H1 (cell line): ENCODE data around the gene PRG2. TPM values are rescaled to one million over a fixed set of nuclear protein-coding genes. Genes with fewer than 3 reads are reported as not detected.

ENCODE experiments used
- CTCF ChIA-PET: fragments of 300-600 bp; sonication (Branson Sonifier 250); formaldehyde crosslinking; loops from one replicate; lab custom pipeline; 2021; ENCODE audit not compliant: partially characterized antibody; lab: Charles Lee
- POLR2A ChIA-PET: fragments of 300-600 bp; sonication (Branson Sonifier 250); formaldehyde crosslinking; loops from one replicate; lab custom pipeline; 2021; ENCODE audit warnings: inconsistent platforms; ENCODE audit not compliant: partially characterized antibody; lab: Charles Lee
- DNase-seq, 2 experiments: peaks; one replicate each; pipeline versions ENCODE4 v3.0.0 to v3.0.0-alpha.2; 2010 to 2022; ENCODE audit warnings: low spot score in 2 of 2, low read depth in 1 of 2, mixed read lengths in 1 of 2
- FAIRE-seq: peaks from 2 replicates; lab custom pipeline; 2011; peaks lifted over from hg19 to GRCh38; lab: Jason Lieb, UNC
- H2AFZ ChIP-seq: 2 replicates; pipeline ENCODE4 v1.8.1; 2012; ENCODE audit warnings: low read length, inconsistent platforms
- H2AK5ac ChIP-seq: 2 replicates; pipeline ENCODE4 v1.6.1; 2013; ENCODE audit warnings: low read depth, low read length
- H2BK120ac ChIP-seq: replicated peaks from 2 replicates; pipeline ENCODE3; 2013; ENCODE audit warnings: low read depth, low read length, inconsistent platforms
- H2BK12ac ChIP-seq: 2 replicates; pipeline ENCODE4 v1.6.1; 2013; ENCODE audit warnings: low read depth, low read length
- H2BK15ac ChIP-seq: 2 replicates; pipeline ENCODE4 v1.6.1; 2013; ENCODE audit warnings: low read length
- H2BK20ac ChIP-seq: 2 replicates; pipeline ENCODE4 v1.6.1; 2013; ENCODE audit warnings: low read length
- H2BK5ac ChIP-seq: 2 replicates; pipeline ENCODE4 v1.6.1; 2013; ENCODE audit warnings: low read depth, low read length
- H3K14ac ChIP-seq: 2 replicates; pipeline ENCODE4 v1.6.1; 2013; ENCODE audit warnings: inconsistent platforms; ENCODE audit not compliant: insufficient read length
- H3K18ac ChIP-seq: 2 replicates; pipeline ENCODE4 v1.6.1; 2013; ENCODE audit warnings: low read length; ENCODE audit errors: extremely low read depth
- H3K23ac ChIP-seq: 2 replicates; pipeline ENCODE4 v1.6.1; 2013; ENCODE audit warnings: inconsistent platforms; ENCODE audit not compliant: insufficient read length
- H3K23me2 ChIP-seq: 2 replicates; pipeline ENCODE4 v1.6.1; 2013; ENCODE audit warnings: low read depth, low read length
- H3K27ac ChIP-seq: 2 replicates; pipeline ENCODE4 v1.6.1; 2011; ENCODE audit warnings: low read depth, low read length, inconsistent platforms
- H3K27me3 ChIP-seq, 4 experiments: replicated peaks in 1 of 4; 1 replicate in 1 of 4; 2 replicates in 3 of 4; pipeline versions ENCODE4 v1.6.1 to v1.8.1; 2011 to 2013; ENCODE audit warnings: low read length in 3 of 4, mild to moderate bottlenecking in 3 of 4, inconsistent platforms in 2 of 4, mixed read lengths in 2 of 4, moderate library complexity in 1 of 4; ENCODE audit not compliant: control insufficient read depth in 3 of 4, insufficient read depth in 3 of 4; ENCODE audit errors: extremely low read depth in 1 of 4
- H3K36me3 ChIP-seq, 4 experiments: 2 replicates each; pipeline versions ENCODE4 v1.6.1 to v1.8.1; 2011 to 2013; ENCODE audit warnings: mild to moderate bottlenecking in 4 of 4, low read length in 3 of 4, moderate library complexity in 2 of 4, control low read depth in 1 of 4, inconsistent platforms in 1 of 4; ENCODE audit not compliant: insufficient read depth in 4 of 4, control insufficient read depth in 2 of 4
- H3K4ac ChIP-seq: replicated peaks from 2 replicates; pipeline ENCODE3; 2013; ENCODE audit warnings: low read length, low read depth, mixed read lengths, inconsistent platforms; ENCODE audit not compliant: insufficient read length
- H3K4me1 ChIP-seq, 4 experiments: replicated peaks in 1 of 4; 1 replicate in 1 of 4; 2 replicates in 3 of 4; pipeline versions ENCODE4 v1.6.1 to v1.8.1; 2011 to 2013; ENCODE audit warnings: low read length in 3 of 4, inconsistent platforms in 2 of 4, mixed read lengths in 1 of 4; ENCODE audit not compliant: insufficient read depth in 4 of 4, control insufficient read depth in 3 of 4
- H3K4me2 ChIP-seq, 2 experiments: 2 replicates each; pipeline versions ENCODE4 v1.6.1 to v1.8.1; 2011 to 2013; ENCODE audit warnings: low read depth in 2 of 2, low read length in 2 of 2, control low read depth in 1 of 2, inconsistent platforms in 1 of 2, mild to moderate bottlenecking in 1 of 2; ENCODE audit not compliant: insufficient read depth in 1 of 2
- H3K4me3 ChIP-seq, 4 experiments: fragments of 200-600, 300-600 bp in 1 of 4; sonication (generic), shearing (Covaris generic), sonication (Bioruptor Twin) in 1 of 4; 2 replicates each; pipeline versions ENCODE4 v1.5.1 to v1.8.1; 2011 to 2016; ENCODE audit warnings: low read length in 4 of 4, low read depth in 3 of 4, control low read depth in 2 of 4, inconsistent platforms in 2 of 4, mild to moderate bottlenecking in 2 of 4, mixed read lengths in 1 of 4, moderate library complexity in 1 of 4; ENCODE audit not compliant: insufficient read depth in 2 of 4; ENCODE audit errors: extremely low read depth in 1 of 4
- H3K56ac ChIP-seq: replicated peaks from 2 replicates; pipeline ENCODE3; 2013; ENCODE audit warnings: low read depth, mild to moderate bottlenecking, mixed read lengths, low read length, inconsistent platforms; ENCODE audit not compliant: insufficient read length
- H3K79me1 ChIP-seq: 2 replicates; pipeline ENCODE4 v1.6.1; 2013; ENCODE audit warnings: low read depth, low read length, control low read depth
- H3K79me2 ChIP-seq, 2 experiments: 2 replicates each; pipeline versions ENCODE4 v1.6.1 to v1.8.1; 2012 to 2013; ENCODE audit warnings: low read length in 2 of 2, mild to moderate bottlenecking in 2 of 2, inconsistent platforms in 1 of 2; ENCODE audit not compliant: insufficient read depth in 2 of 2, control insufficient read depth in 1 of 2
- H3K9ac ChIP-seq, 4 experiments: replicated peaks in 1 of 4; 1 replicate in 1 of 4; 2 replicates in 3 of 4; pipeline versions ENCODE4 v1.6.1 to v1.8.1; 2011 to 2013; ENCODE audit warnings: low read depth in 3 of 4, low read length in 3 of 4, control low read depth in 2 of 4, mild to moderate bottlenecking in 2 of 4, moderate library complexity in 2 of 4, inconsistent platforms in 1 of 4; ENCODE audit errors: extremely low read depth in 1 of 4
- H3K9me3 ChIP-seq, 2 experiments: 2 replicates each; pipeline versions ENCODE4 v1.6.1 to v1.8.1; 2012 to 2013; ENCODE audit warnings: mild to moderate bottlenecking in 2 of 2, moderate library complexity in 2 of 2, control low read depth in 1 of 2, inconsistent platforms in 1 of 2, low read depth in 1 of 2, low read length in 1 of 2, mixed read lengths in 1 of 2; ENCODE audit not compliant: insufficient read depth in 2 of 2
- H4K20me1 ChIP-seq, 2 experiments: replicated peaks in 1 of 2; 2 replicates each; pipeline versions ENCODE3 to v1.8.1; 2011 to 2013; ENCODE audit warnings: inconsistent platforms in 2 of 2, low read length in 2 of 2, mild to moderate bottlenecking in 1 of 2; ENCODE audit not compliant: insufficient read depth in 2 of 2, control insufficient read depth in 1 of 2
- H4K5ac ChIP-seq: 2 replicates; pipeline ENCODE4 v1.6.1; 2013; ENCODE audit warnings: low read length, low read depth, mixed read lengths, inconsistent platforms; ENCODE audit not compliant: insufficient read length
- H4K8ac ChIP-seq: 2 replicates; pipeline ENCODE4 v1.8.0; 2013; ENCODE audit warnings: mild to moderate bottlenecking, moderate library complexity, low read length, inconsistent platforms; ENCODE audit not compliant: insufficient read depth; ENCODE audit errors: extremely low read depth
- H4K91ac ChIP-seq: replicated peaks from 2 replicates; pipeline ENCODE3; 2013; ENCODE audit warnings: low read length, mixed read lengths, inconsistent platforms; ENCODE audit not compliant: insufficient read length
- BACH1 ChIP-seq: IDR thresholded peaks from 2 replicates; pipeline ENCODE4 v1.6.1; 2012; ENCODE audit warnings: low read length, improper control_type of control experiment
- CBX5 ChIP-seq: fragments of 300-800, 300-1000 bp; sonication (generic); IDR thresholded peaks from 2 replicates; pipeline ENCODE4 v1.7.1; 2016; ENCODE audit warnings: antibody characterized with exemption, low read length, low read depth
- CTCF ChIP-seq, 3 experiments: IDR thresholded peaks; 1 replicate in 2 of 3; 2 replicates in 1 of 3; pipeline versions ENCODE4 v1.5.1 to v1.6.1; 2011; ENCODE audit warnings: low read length in 3 of 3, mild to moderate bottlenecking in 3 of 3, inconsistent platforms in 2 of 3, low read depth in 1 of 3, moderate library complexity in 1 of 3; ENCODE audit not compliant: insufficient read depth in 1 of 3; ENCODE audit errors: control extremely low read depth in 1 of 3
- FOSL1 ChIP-seq: IDR thresholded peaks from 2 replicates; pipeline ENCODE4 v1.6.1; 2011; ENCODE audit warnings: mild to moderate bottlenecking, low read depth, low read length, moderate library complexity; ENCODE audit not compliant: insufficient read depth
- MAX ChIP-seq: IDR thresholded peaks from 2 replicates; pipeline ENCODE4 v1.6.1; 2012; ENCODE audit warnings: inconsistent platforms
- NANOG ChIP-seq: IDR thresholded peaks from 2 replicates; pipeline ENCODE4 v1.6.1; 2011; ENCODE audit warnings: low read length, low read depth, mild to moderate bottlenecking, inconsistent platforms; ENCODE audit not compliant: insufficient read depth, poor library complexity, severe bottlenecking
- SIX5 ChIP-seq: IDR thresholded peaks from 2 replicates; pipeline ENCODE4 v1.6.1; 2011; ENCODE audit warnings: mild to moderate bottlenecking, low read depth, low read length
- SP2 ChIP-seq: IDR thresholded peaks from 2 replicates; pipeline ENCODE4 v1.6.1; 2012; ENCODE audit warnings: mild to moderate bottlenecking, low read length, inconsistent platforms
- SP4 ChIP-seq: IDR thresholded peaks from 2 replicates; pipeline ENCODE4 v1.6.1; 2012; ENCODE audit warnings: low read length, inconsistent platforms
- TBP ChIP-seq: IDR thresholded peaks from 2 replicates; pipeline ENCODE4 v1.6.1; 2011; ENCODE audit warnings: low read depth, low read length, improper control_type of control experiment
- WGBS, 2 experiments: shearing (Covaris generic) in 1 of 2; methylation state at CpG; one replicate each; pipeline versions ENCODE4 v1.1.6 to v1.1.7; 2013 to 2015; ENCODE audit warnings: low lambda C conversion rate in 2 of 2, mixed read lengths in 2 of 2, inconsistent platforms in 1 of 2, low coverage in 1 of 2, missing lambda C conversion rate in 1 of 2; ENCODE audit not compliant: insufficient replicate concordance in 2 of 2, insufficient coverage in 1 of 2, insufficient read length in 1 of 2; ENCODE audit errors: extremely low coverage in 1 of 2, missing lambda C conversion rate in 1 of 2; 5-methylcytosine and 5-hydroxymethylcytosine counted together
- long read RNA-seq, 2 experiments: library from RNA in 1 of 2; library from capped mRNA in 1 of 2; stranded (forward); transcript quantifications; one replicate each; pipeline ENCODE4 v2.0.0, GENCODE V29; 2021; ENCODE audit warnings: inconsistent platforms in 1 of 2
- polyA minus RNA-seq, 3 experiments: library from RNA; depleted of rRNA, polyadenylated mRNA; stranded (reverse); fragments of >200 nt; gene quantifications; 1 replicate in 2 of 3; 2 replicates in 1 of 3; pipeline ENCODE4 v1.2.3, GENCODE V29; 2011
- polyA plus RNA-seq, 7 experiments: library from polyadenylated mRNA; depleted of rRNA in 3 of 7; stranded (reverse) in 5 of 7; unstranded in 2 of 7; fragments of >200 nt in 5 of 7; fragments of 200-250 nt in 2 of 7; gene quantifications; 1 replicate in 5 of 7; 2 replicates in 1 of 7; 4 replicates in 1 of 7; pipeline versions ENCODE4 v1.2.1 to v1.2.3, GENCODE V29; 2011 to 2013; ENCODE audit warnings: missing spikeins in 2 of 7, mixed read lengths in 2 of 7
- total RNA-seq: library from RNA; stranded (reverse); fragmentation: NEBNext Ultra II Directional; extraction: Animal tissue kit (Norgen Biotek cat#: 25700); gene quantifications from 2 replicates; pipeline ENCODE4 v1.2.1, GENCODE V29; 2021

Gene PRG2
- not detected in 2 replicates for total RNA-seq
- 0.32 and 0.61 TPM in 2 replicates for polyA plus RNA-seq (2011; rRNA removed)
- 0.21 TPM for polyA plus RNA-seq (2011; cell fraction: cytosol; rRNA removed)
- 0.37 TPM for polyA plus RNA-seq (2011; cell fraction: nucleus; rRNA removed)
- not detected in 4 replicates for polyA plus RNA-seq (2012, experiment 1 of 2)
- polyA plus RNA-seq (2012, experiment 2 of 2): not detected
- polyA plus RNA-seq (2013, experiment 1 of 2): 0.22 TPM
- 0.29 TPM for polyA plus RNA-seq (2013, experiment 2 of 2)
- not detected in 2 replicates for polyA minus RNA-seq (2011; rRNA and poly(A)+ RNA removed)
- not detected for polyA minus RNA-seq (2011; cell fraction: cytosol; rRNA and poly(A)+ RNA removed)
- polyA minus RNA-seq (2011; cell fraction: nucleus; rRNA and poly(A)+ RNA removed): not detected
- long read RNA-seq, experiment 1: 0 reads
- long read RNA-seq, experiment 2: 0 reads

- 87% methylated on average over 2 of the region's 2 CpGs; no CpG with 5 or more reads in 1 of the 2 experiments for whole genome bisulfite sequencing, 2 experiments
- Histone ChIP-seq H3K79me2 (no peaks in the 10 kb centered on the region), H4K5ac (no peak within 1 kb of the TSS), H3K9me3 (no peaks in the 10 kb centered on the region), H2BK5ac (no peak within 1 kb of the TSS), H3K18ac (no peak within 1 kb of the TSS), H3K23me2 (no peaks in the 10 kb centered on the region), H3K14ac (no peak within 1 kb of the TSS), H4K8ac (no peak within 1 kb of the TSS), H3K4me2 (no peak within 1 kb of the TSS), H3K36me3 (no peaks in the 10 kb centered on the region), H2AFZ (no peak within 1 kb of the TSS), H3K56ac (no peak within 1 kb of the TSS), H3K27ac (no peak within 1 kb of the TSS), H3K4me1 (no peaks in the 10 kb centered on the region), H3K23ac (no peak within 1 kb of the TSS), H3K4me3 (no peak within 1 kb of the TSS), H3K27me3 (no peaks in the 10 kb centered on the region), H3K79me1 (no peaks in the 10 kb centered on the region; the same call in 1 of the 2 replicates), H3K9ac (no peak within 1 kb of the TSS), H3K4ac (no peak within 1 kb of the TSS), H4K20me1 (no peaks in the 10 kb centered on the region), H2AK5ac (no peak within 1 kb of the TSS), H4K91ac (no peak within 1 kb of the TSS), H2BK20ac (no peak within 1 kb of the TSS), H2BK15ac (no peak within 1 kb of the TSS), H2BK120ac (no peak within 1 kb of the TSS), H2BK12ac (no peak within 1 kb of the TSS)
- CTCF ChIA-PET: no interaction called here
- POLR2A ChIA-PET: no interaction called here
- FAIRE-seq: no peak
- no peak for DNase-seq
- no peak for TF ChIP-seq NANOG
- no peak for TF ChIP-seq BACH1
- TF ChIP-seq MAX: no peak
- TF ChIP-seq CBX5: no peak
- TF ChIP-seq FOSL1: no peak
- TF ChIP-seq TBP: no peak
- no peak for TF ChIP-seq SP4
- TF ChIP-seq SIX5: no peak
- no peak for TF ChIP-seq CTCF (IDR thresholded peaks at IDR 0.05; ENCODE audit: control extremely low read depth in 1 of 3, insufficient read depth in 1 of 3, low read depth in 1 of 3, low read length in 3 of 3)
- TF ChIP-seq SP2: no peak
These were observed at the start of gene PRG2 for GRCh38 chr11:57390535-57390934. Gene PRG2 (minus strand): TSS chr11:57390650. CDS start chr11:57389944, 706 bp downstream.
